Endothelial cell of umbilical vein (primary cell): Measurements from ENCODE around the gene ZSCAN1. TPM values are rescaled to one million over a fixed set of nuclear protein-coding genes. Genes with fewer than 3 reads are reported as not detected.

ENCODE experiments used
- BruUV-seq: library from RNA; stranded (reverse); fragments of 400-500 nt; replicated peaks from 2 replicates; lab custom pipeline; 2021; lab: Mats Ljungman, UMichigan
- CTCF ChIA-PET: fragments of 300-600, 350-600 bp; sonication (Branson Sonifier 250); formaldehyde crosslinking; loops from one replicate; lab custom pipeline; 2021; ENCODE audit warnings: antibody characterized with exemption, inconsistent platforms; lab: Charles Lee
- POLR2A ChIA-PET: fragments of 300-600, 350-600 bp; sonication (Branson Sonifier 250); formaldehyde crosslinking; loops from one replicate; lab custom pipeline; 2021; ENCODE audit warnings: antibody characterized with exemption, inconsistent platforms; lab: Charles Lee
- DNase-seq: peaks from one replicate; pipeline ENCODE4 v3.0.0-alpha.2; 2011; ENCODE audit warnings: low read depth, low spot score
- FAIRE-seq: peaks from 2 replicates; lab custom pipeline; 2011; peaks lifted over from hg19 to GRCh38; lab: Jason Lieb, UNC
- H2AFZ ChIP-seq: 2 replicates; pipeline ENCODE4 v1.6.0; 2012; ENCODE audit warnings: low read depth, low read length, control low read depth, inconsistent platforms
- H3K27ac ChIP-seq: 2 replicates; pipeline ENCODE4 v1.5.1; 2011; ENCODE audit warnings: low read depth, mild to moderate bottlenecking, control low read depth, low read length, moderate library complexity; ENCODE audit not compliant: insufficient read depth
- H3K27me3 ChIP-seq, 2 experiments: 2 replicates each; pipeline versions ENCODE4 v1.6.0 to v1.6.1; 2011; ENCODE audit warnings: low read length in 2 of 2, mixed read lengths in 1 of 2; ENCODE audit not compliant: control insufficient read depth in 2 of 2, insufficient read depth in 2 of 2
- H3K36me3 ChIP-seq, 2 experiments: 2 replicates in 1 of 2; 3 replicates in 1 of 2; pipeline ENCODE4 v1.5.1; 2011; ENCODE audit warnings: low read length in 2 of 2, mild to moderate bottlenecking in 1 of 2, moderate library complexity in 1 of 2; ENCODE audit not compliant: control insufficient read depth in 2 of 2, insufficient read depth in 2 of 2; ENCODE audit errors: extremely low read depth in 1 of 2
- H3K4me1 ChIP-seq: 3 replicates; pipeline ENCODE4 v1.5.1; 2011; ENCODE audit warnings: mild to moderate bottlenecking, low read length; ENCODE audit not compliant: control insufficient read depth, insufficient read depth; ENCODE audit errors: extremely low read depth
- H3K4me2 ChIP-seq: 2 replicates; pipeline ENCODE4 v1.6.1; 2011; ENCODE audit warnings: low read length, control low read depth, mixed read lengths; ENCODE audit not compliant: insufficient read depth
- H3K4me3 ChIP-seq, 3 experiments: fragments of 200-600 bp in 1 of 3; sonication (generic), shearing (Covaris generic) in 1 of 3; replicated peaks in 1 of 3; 2 replicates each; pipeline ENCODE4 v1.5.1; 2011 to 2016; ENCODE audit warnings: control low read depth in 3 of 3, low read length in 3 of 3, mild to moderate bottlenecking in 2 of 3, inconsistent platforms in 1 of 3, low read depth in 1 of 3, moderate library complexity in 1 of 3; ENCODE audit not compliant: insufficient read depth in 1 of 3
- H3K79me2 ChIP-seq: 2 replicates; pipeline ENCODE4 v1.6.0; 2012; ENCODE audit warnings: low read length, inconsistent platforms; ENCODE audit not compliant: control insufficient read depth, insufficient read depth
- H3K9ac ChIP-seq: replicated peaks from 2 replicates; pipeline ENCODE3; 2011; ENCODE audit warnings: low read length, control low read depth; ENCODE audit not compliant: insufficient read depth; ENCODE audit errors: extremely low read depth
- H3K9me1 ChIP-seq: replicated peaks from 3 replicates; pipeline ENCODE4 v1.6.0; 2011; ENCODE audit warnings: mild to moderate bottlenecking, low read length; ENCODE audit not compliant: control insufficient read depth, insufficient read depth; ENCODE audit errors: extremely low read depth
- H3K9me3 ChIP-seq: replicated peaks from 2 replicates; pipeline ENCODE4 v1.5.1; 2012; ENCODE audit warnings: low read length, inconsistent platforms; ENCODE audit not compliant: control insufficient read depth, insufficient read depth
- H4K20me1 ChIP-seq: replicated peaks from 2 replicates; pipeline ENCODE3; 2011; ENCODE audit warnings: mild to moderate bottlenecking, low read length; ENCODE audit not compliant: control insufficient read depth, insufficient read depth; ENCODE audit errors: extremely low read depth
- CTCF ChIP-seq, 2 donors: IDR thresholded peaks; 1 replicate in 1 of 2; 2 replicates in 1 of 2; pipeline ENCODE4 v1.5.1; 2011; ENCODE audit warnings: low read length in 2 of 2, mild to moderate bottlenecking in 2 of 2, moderate library complexity in 2 of 2, control low read depth in 1 of 2, inconsistent platforms in 1 of 2, low read depth in 1 of 2; ENCODE audit not compliant: insufficient read depth in 1 of 2; ENCODE audit errors: extremely low read depth in 1 of 2
- EZH2 ChIP-seq: IDR thresholded peaks from 2 replicates; pipeline ENCODE4 v1.6.1; 2012; ENCODE audit warnings: borderline replicate concordance, low read depth, mild to moderate bottlenecking, moderate library complexity, low read length, inconsistent platforms; ENCODE audit not compliant: severe bottlenecking
- FOS ChIP-seq: IDR thresholded peaks from 2 replicates; pipeline ENCODE4 v1.6.1; 2011; ENCODE audit warnings: mild to moderate bottlenecking, low read length, moderate library complexity, borderline replicate concordance; ENCODE audit not compliant: insufficient read depth
- GATA2 ChIP-seq: IDR thresholded peaks from 2 replicates; pipeline ENCODE4 v1.7.0; 2011; ENCODE audit warnings: low read depth, mild to moderate bottlenecking, moderate library complexity, mixed read lengths, low read length; ENCODE audit not compliant: insufficient read length, insufficient read depth
- JUN ChIP-seq: IDR thresholded peaks from 2 replicates; pipeline ENCODE4 v1.6.1; 2011; ENCODE audit warnings: borderline replicate concordance, low read depth; ENCODE audit not compliant: insufficient read length, insufficient read depth
- MAX ChIP-seq: IDR thresholded peaks from 2 replicates; pipeline ENCODE4 v1.6.1; 2011; ENCODE audit not compliant: insufficient read depth, insufficient read length
- MYC ChIP-seq: IDR thresholded peaks from one replicate; pipeline ENCODE4 v1.6.1; 2011; ENCODE audit warnings: mild to moderate bottlenecking, low read depth, low read length
- POLR2A ChIP-seq: IDR thresholded peaks from 2 replicates; pipeline ENCODE4 v1.6.1; 2012; ENCODE audit warnings: low read depth, mild to moderate bottlenecking, control low read depth, low read length
- POLR2AphosphoS5 ChIP-seq: IDR thresholded peaks from 2 replicates; pipeline ENCODE4 v1.6.1; 2012; ENCODE audit warnings: low read depth, mild to moderate bottlenecking, control low read depth, low read length, moderate library complexity; ENCODE audit not compliant: insufficient read depth
- dilution Hi-C: fragments of 300-500 bp; cut with MboI; formaldehyde crosslinking; loops from one replicate; pipeline ENCODE4 v1.15.0; 2019; ENCODE audit warnings: low sequenced_read_pairs; ENCODE audit not compliant: extremely low pct_ligation_motif_present
- intact Hi-C: fragments of 100-400 bp; cut with micrococcal nuclease; formaldehyde crosslinking; loops from one replicate; pipeline ENCODE4 v1.10.0; 2022
- polyA plus RNA-seq, 4 experiments: library from polyadenylated mRNA; depleted of rRNA in 3 of 4; stranded (reverse) in 3 of 4; unstranded in 1 of 4; fragments of >200 nt; gene quantifications; 2 replicates each; pipeline versions ENCODE4 v1.2.1 to v1.2.3, GENCODE V29; 2011 to 2012; ENCODE audit warnings: missing spikeins in 1 of 4
- total RNA-seq: library from RNA; stranded (reverse); gene quantifications from 2 replicates; pipeline ENCODE4 v1.2.3, GENCODE V29; 2021

Gene ZSCAN1
- total and polyA plus RNA-seq, 2 donors (not counting 3 experiments of a cell fraction or from before 2014, with no cell fraction given): 0.10 TPM; not detected in 1

GRCh38 chr19:58054901-58055874 is 21.4 kb downstream of the ZSCAN1 start:
- CTCF ChIA-PET: no interaction called here
- no peak overlapping the region for H2AFZ ChIP-seq
- POLR2A ChIA-PET: no interaction called here
- no peaks in the 10 kb centered on the region for H3K4me1 ChIP-seq
- H3K9ac ChIP-seq: no peak overlapping the region
- TF ChIP-seq FOS (no peak), GATA2 (no peak), JUN (no peak)
- intact Hi-C loops: no loop called here
- no peak for DNase-seq
- no peaks in the 10 kb centered on the region for H3K36me3 ChIP-seq
- H4K20me1 ChIP-seq: no peaks in the 10 kb centered on the region
- H3K27me3 ChIP-seq: no peaks in the 10 kb centered on the region
- peaks cover 4% of the 10 kb centered on the region for H3K9me3 ChIP-seq
- dilution Hi-C loops: no loop called here
- no peak overlapping the region for H3K4me2 ChIP-seq
- H3K4me3 ChIP-seq: no peak overlapping the region
- no peak overlapping the region for H3K27ac ChIP-seq
- BruUV-seq: no TSS peak
- no peaks in the 10 kb centered on the region for H3K79me2 ChIP-seq
- no peaks in the 10 kb centered on the region for H3K9me1 ChIP-seq
- FAIRE-seq: no peak

- CTCF ChIA-PET: no interaction called here
- POLR2A ChIA-PET: no interaction called here
- no peak for DNase-seq
These were observed 22.4 kb downstream of the ZSCAN1 start for GRCh38 chr19:58056261-58056660.

More at GRCh38 chr19:58056261-58056660, 22.4 kb downstream of the ZSCAN1 start:
- Histone ChIP-seq H3K27ac (no peak overlapping the region), H3K9me3 (peaks cover 4% of the 10 kb centered on the region), H3K27me3 (no peaks in the 10 kb centered on the region), H2AFZ (no peak overlapping the region), H3K36me3 (no peaks in the 10 kb centered on the region), H3K79me2 (no peaks in the 10 kb centered on the region), H4K20me1 (no peaks in the 10 kb centered on the region), H3K9me1 (no peaks in the 10 kb centered on the region), H3K4me3 (no peak overlapping the region), H3K9ac (no peak overlapping the region), H3K4me1 (no peaks in the 10 kb centered on the region), H3K4me2 (no peak overlapping the region)
- dilution Hi-C loops (no loop called here), intact Hi-C loops (no loop called here)
- no peak for TF ChIP-seq MYC
- no peak for TF ChIP-seq POLR2AphosphoS5
- TF ChIP-seq FOS: no peak
- TF ChIP-seq GATA2: no peak
- no peak for TF ChIP-seq CTCF (IDR thresholded peaks at IDR 0.05; ENCODE audit: extremely low read depth in 1 of 2, insufficient read depth in 1 of 2, low read depth in 1 of 2, low read length in 2 of 2)
- TF ChIP-seq POLR2A: no peak
- TF ChIP-seq MAX: no peak
- no peak for TF ChIP-seq JUN
- no peak for TF ChIP-seq EZH2
- no peak for FAIRE-seq
- BruUV-seq: no TSS peak
